HG03045 (cell line): Measurements from ENCODE around the gene BSG.

Experiments used
- ATAC-seq: cut with Tn5 transposase; IDR thresholded peaks from one replicate; pipeline ENCODE4 v1.9.1; 2021; ENCODE audit warnings: mild to moderate bottlenecking, moderate library complexity; ENCODE audit not compliant: unreplicated experiment

The BSG gene

GRCh38 chr19:539429-540030 is 32.9 kb upstream of the BSG start:
- ATAC-seq: no peak

- ATAC-seq: no peak
Observed at GRCh38 chr19:540867-541637, 31.3 kb upstream of the BSG start.

GRCh38 chr19:541699-542098 is 30.7 kb upstream of the BSG start:
- no peak for ATAC-seq

GRCh38 chr19:542173-542866 is 30.1 kb upstream of the BSG start:
- ATAC-seq: no peak

GRCh38 chr19:543910-544608 is 28.3 kb upstream of the BSG start, which contains the start of gene GZMM:
Gene GZMM, plus strand, starts transcription at chr19:544053. Its CDS starts 19 bp downstream, at chr19:544072.
- no peak for ATAC-seq

DNA sequence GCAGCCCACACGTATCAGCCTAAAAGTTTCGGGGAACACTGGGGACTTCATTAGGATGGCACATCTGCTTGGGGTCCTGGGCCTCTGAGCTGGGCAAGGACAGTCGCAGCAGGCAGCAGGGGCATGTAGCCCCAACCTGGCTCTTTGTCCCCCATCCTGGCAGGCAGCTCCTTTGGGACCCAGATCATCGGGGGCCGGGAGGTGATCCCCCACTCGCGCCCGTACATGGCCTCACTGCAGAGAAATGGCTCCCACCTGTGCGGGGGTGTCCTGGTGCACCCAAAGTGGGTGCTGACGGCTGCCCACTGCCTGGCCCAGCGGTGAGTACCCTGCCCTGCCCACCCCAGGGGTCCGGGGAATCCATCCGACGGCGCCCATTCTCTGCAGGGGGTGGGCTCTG is 25.3 kb upstream of the BSG start:
- no peak for ATAC-seq

DNA sequence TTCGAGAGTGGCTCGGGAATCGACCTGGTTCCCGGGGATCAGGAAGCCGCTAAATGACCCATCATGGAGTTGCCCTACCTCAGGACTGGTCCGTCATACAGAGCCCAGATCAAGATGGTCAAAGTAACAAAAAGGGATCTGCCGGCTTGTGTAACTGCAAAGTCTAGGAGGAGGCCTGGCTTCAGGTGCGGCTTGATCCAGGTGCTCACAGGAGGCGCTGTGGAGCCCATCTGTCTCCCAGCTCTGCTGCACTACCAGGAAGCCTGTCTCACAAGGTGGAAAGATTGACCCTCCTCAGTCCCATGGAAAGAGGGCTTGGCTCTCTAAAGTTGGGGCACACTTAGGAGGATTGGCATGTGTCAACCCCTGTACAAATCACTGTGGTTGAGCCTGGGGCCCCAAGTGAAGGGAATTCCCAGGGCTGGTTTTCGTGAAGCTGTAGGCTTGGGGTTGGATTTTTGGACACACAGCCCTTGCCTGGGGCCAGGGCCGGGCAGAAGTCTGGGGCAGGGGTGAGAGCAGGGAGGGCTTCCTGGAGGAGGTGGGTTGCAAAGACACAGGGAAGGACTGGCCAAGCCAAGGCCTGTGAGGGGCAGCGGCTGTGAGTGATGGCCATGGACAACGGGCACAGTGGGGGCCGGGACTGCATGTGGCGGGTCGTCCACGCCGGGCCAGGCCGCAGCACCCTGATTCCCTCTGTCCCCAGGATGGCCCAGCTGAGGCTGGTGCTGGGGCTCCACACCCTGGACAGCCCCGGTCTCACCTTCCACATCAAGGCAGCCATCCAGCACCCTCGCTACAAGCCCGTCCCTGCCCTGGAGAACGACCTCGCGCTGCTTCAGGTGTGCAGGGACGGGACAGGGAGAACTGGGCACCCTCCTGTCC is 24.3 kb upstream of the BSG start:
- ATAC-seq: no peak

DNA sequence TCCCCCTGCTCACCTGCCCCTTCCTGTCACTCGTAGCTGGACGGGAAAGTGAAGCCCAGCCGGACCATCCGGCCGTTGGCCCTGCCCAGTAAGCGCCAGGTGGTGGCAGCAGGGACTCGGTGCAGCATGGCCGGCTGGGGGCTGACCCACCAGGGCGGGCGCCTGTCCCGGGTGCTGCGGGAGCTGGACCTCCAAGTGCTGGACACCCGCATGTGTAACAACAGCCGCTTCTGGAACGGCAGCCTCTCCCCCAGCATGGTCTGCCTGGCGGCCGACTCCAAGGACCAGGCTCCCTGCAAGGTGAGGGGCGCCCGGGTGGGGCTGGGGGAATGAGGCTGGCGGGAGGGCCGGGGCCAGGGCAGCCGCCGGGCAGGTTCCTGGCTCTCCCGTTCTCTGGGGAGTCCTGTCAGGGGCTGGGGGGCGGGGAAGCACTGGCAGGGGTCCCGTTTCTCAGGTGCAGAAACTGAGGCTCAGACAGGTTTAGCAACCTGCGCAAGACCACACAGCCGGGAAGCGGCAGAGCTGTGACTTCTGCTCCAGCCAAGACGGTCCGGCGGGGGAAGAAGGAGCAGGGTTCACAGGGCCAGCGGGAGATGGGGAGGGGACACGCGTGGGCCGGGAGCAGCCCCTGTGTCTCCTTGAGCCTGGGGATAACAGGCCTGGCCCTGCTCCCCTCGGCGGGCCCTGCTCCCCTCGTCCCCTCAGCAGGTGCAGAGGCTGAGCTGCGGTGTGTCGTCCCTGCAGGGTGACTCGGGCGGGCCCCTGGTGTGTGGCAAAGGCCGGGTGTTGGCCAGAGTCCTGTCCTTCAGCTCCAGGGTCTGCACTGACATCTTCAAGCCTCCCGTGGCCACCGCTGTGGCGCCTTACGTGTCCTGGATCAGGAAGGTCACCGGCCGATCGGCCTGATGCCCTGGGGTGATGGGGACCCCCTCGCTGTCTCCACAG is 23.2 kb upstream of the BSG start:
- no peak for ATAC-seq

DNA sequence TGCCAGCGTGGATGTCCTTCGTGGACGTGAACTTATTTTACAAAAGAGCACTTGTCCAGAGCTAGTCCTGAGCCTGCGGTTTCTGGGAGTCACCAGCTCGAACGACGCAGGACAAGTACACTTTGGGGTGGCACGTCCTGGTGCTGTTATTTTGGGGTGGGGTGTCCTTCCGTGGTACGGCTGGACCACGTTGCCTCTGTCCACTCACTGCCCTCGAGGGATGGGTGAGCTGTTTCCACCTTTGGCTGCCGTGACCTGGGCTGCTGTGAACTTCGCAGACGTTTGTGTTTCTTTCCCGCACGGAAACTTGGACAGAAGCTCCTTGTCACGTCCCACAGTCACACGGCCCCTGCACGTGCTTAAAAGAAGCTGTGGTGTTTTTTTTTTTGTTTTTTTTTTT is 17.6 kb upstream of the BSG start:
- no peak for ATAC-seq

DNA sequence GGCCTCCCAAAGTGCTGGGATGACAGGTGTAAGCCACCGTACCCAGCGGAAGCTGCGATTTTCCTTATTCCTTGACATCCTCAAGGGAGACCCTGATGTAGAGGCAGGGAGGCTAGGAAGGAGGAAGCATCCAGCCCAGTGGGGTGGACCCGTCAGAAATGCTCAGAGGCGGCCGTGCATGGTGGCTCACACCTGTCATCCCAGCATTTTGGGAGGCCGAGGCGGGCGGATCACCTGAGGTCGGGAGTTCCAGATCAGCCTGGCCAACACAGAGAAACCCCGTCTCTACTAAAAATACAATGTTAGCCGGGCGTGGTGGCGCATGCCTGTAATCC is 17.0 kb upstream of the BSG start:
- ATAC-seq: no peak

GRCh38 chr19:556611-557382 is 15.6 kb upstream of the BSG start:
- ATAC-seq: no peak

DNA sequence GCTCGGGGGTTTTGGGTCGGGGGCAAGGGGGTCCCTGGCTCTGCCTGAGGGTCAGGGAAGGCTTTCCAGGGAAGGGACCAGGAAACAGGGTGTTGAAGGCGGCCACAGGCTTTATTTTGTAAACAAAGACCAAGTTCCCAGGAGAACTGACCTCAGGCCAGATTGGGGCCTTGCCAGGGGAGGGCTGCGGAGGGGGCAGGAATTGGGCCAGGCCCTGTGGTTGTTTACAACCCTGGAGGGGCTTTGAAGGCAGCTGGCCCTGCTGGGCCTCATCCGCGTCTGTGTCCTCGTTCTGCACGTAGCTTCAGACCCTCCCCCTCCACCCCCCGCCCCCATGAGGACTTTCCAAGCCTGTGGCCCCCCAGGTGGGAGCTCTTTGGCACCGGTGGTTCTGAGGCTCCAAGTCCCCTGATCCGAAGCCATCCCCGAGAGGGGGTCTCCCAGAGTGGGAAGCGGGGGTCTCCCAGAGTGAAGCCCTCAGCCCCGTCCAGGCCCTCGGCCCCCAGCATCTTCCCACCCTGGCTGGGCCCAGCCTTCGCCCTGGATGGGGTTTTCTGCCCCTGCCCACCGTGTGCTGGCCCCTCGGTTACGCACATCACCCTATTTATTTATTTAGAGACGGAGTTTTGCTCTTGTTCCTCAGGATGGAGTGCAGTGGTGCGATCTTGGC is 13.5 kb upstream of the BSG start:
- ATAC-seq: no peak

- ATAC-seq: no peak
Observed at GRCh38 chr19:560121-560520, 12.3 kb upstream of the BSG start.

DNA sequence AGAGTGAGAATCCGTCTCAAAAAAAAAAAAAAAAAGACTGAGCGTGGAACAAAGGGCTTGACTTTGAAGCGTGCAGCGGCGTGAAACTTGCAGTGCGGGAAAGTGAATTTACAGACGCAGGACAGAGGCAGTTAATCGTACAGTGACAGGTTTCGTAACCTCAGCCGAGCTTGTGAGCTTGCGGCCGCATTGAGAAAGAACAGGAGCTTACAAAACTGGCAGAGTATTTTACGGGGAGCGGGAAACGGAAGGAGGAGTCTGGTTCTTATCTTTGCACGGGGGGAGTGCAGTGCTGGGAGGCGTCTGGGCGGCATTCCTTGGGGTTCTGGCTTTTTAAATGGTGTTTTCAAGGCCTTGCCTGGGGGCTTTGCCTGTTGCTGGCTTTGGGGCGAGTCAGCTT is 6.0 kb upstream of the BSG start:
- ATAC-seq: no peak

DNA sequence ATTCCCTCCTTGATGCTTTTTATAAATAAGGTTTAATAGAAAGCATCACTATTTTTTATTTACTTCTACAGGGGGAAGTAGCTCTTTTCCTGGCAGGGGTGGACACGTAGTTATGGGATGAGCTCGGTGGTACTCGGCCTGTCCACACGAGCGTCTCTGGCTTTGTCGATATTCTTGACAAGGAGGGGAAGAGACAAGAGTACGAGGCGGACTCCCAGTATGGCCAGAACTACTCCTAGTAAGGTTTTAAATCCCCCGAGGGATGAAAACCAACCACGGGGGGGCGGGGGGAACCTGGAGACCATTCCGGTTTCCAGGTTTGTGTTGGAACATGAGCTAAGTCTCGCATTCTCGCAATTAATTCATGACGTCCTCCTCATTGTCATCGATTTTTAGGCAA is 5.6 kb upstream of the BSG start:
- no peak for ATAC-seq

DNA sequence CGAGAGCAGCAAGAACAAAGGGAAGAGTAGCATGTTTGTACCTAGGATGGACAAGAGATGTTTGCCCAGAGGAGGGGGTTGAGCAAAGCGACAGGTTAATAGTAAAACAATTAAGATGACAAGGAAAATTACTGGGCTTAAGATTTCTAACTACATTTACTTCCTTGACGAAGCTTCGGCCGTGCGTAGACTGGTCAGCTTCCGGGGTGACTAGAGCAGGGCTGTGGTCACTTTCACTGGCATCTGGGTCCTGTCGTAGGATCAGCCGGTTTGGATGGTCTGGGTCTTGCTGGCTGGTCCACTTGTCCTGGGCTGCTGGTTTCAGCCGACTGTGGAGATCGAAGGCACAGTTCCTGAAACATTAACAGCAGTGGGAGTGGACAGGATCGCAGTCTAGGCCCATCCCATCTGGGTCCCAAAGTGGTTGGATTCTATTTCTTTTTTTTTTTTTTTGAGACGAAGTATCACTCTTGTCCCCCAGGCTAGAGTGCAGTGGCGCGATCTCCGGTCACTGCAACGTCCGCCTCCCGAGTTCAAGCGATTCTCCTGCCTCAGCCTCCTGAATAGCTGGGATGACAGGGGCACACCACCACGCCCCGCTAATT is 5.0 kb upstream of the BSG start:
- ATAC-seq: no peak

- ATAC-seq: no peak
Observed at GRCh38 chr19:570251-570686, 2.1 kb upstream of the BSG start.
